ENCODE data around the gene SYNDIG1.

SYNDIG1 gene

GRCh38 chr20:24446811-24447210 is 22.6 kb upstream of the SYNDIG1 start:
- no peak overlapping the region for H3K4me3 ChIP-seq (ENCODE audit: low read length)
- no peak for TF ChIP-seq CTCF (IDR thresholded peaks at IDR 0.05; ENCODE audit: insufficient read depth, low read depth, low read length, missing control alignments)
- DNase-seq (ENCODE audit: low read depth), result no peak

- DNase-seq (ENCODE audit: low read depth), result no peak
- H3K4me3 ChIP-seq (ENCODE audit: low read length), result no peak overlapping the region
- TF ChIP-seq CTCF (IDR thresholded peaks at IDR 0.05; ENCODE audit: insufficient read depth, low read depth, low read length, missing control alignments), result no peak
Observed at GRCh38 chr20:24448170-24448569, 21.3 kb upstream of the SYNDIG1 start.

GRCh38 chr20:24449026-24449720 is 20.3 kb upstream of the SYNDIG1 start:
- no peak for TF ChIP-seq CTCF (IDR thresholded peaks at IDR 0.05; ENCODE audit: insufficient read depth, low read depth, low read length, missing control alignments)
- DNase-seq (ENCODE audit: low read depth), result no peak
- H3K4me3 ChIP-seq (ENCODE audit: low read length), result no peak overlapping the region

- no peak for TF ChIP-seq CTCF (IDR thresholded peaks at IDR 0.05; ENCODE audit: insufficient read depth, low read depth, low read length, missing control alignments)
- DNase-seq (ENCODE audit: low read depth), result no peak
- H3K4me3 ChIP-seq (ENCODE audit: low read length), result no peak overlapping the region
Observed at GRCh38 chr20:24450177-24450576, 19.3 kb upstream of the SYNDIG1 start.

GRCh38 chr20:24450624-24451376 is 18.6 kb upstream of the SYNDIG1 start:
- TF ChIP-seq CTCF (IDR thresholded peaks at IDR 0.05; ENCODE audit: insufficient read depth, low read depth, low read length, missing control alignments), result no peak
- H3K4me3 ChIP-seq (ENCODE audit: low read length), result no peak overlapping the region
- DNase-seq (ENCODE audit: low read depth), result no peak

GRCh38 chr20:24451428-24451827 is 18.0 kb upstream of the SYNDIG1 start:
- no peak for DNase-seq (ENCODE audit: low read depth)
- H3K4me3 ChIP-seq (ENCODE audit: low read length), result no peak overlapping the region
- TF ChIP-seq CTCF (IDR thresholded peaks at IDR 0.05; ENCODE audit: insufficient read depth, low read depth, low read length, missing control alignments), result no peak

Data from epithelial cell of esophagus (primary cell).